SKM-1 treated with dmso at 0.1 percent for 144 hours (cell line): Measurements from ENCODE around the gene POLD3.

Source experiments
- DNase-seq: peaks from one replicate; lab custom pipeline; 2025; ENCODE audit not compliant: unreplicated experiment; lab: John Stamatoyannopoulos, UW

Gene POLD3

GRCh38 chr11:74592441-74593362, at the start of gene POLD3:
TSS of gene POLD3 (plus strand) at chr11:74592582. CDS start at chr11:74592659, 77 bp downstream.
- peak; percentile 84 for DNase-seq

- DNase-seq, result no peak
These were observed 48.4 kb upstream of the POLD3 start for GRCh38 chr11:74543991-74544390.

GRCh38 chr11:74546752-74547151, 45.6 kb upstream of the POLD3 start:
- no peak for DNase-seq

GRCh38 chr11:74550991-74551753, 41.2 kb upstream of the POLD3 start:
- no peak for DNase-seq

- DNase-seq, result no peak
These were observed 40.6 kb upstream of the POLD3 start for GRCh38 chr11:74551754-74552145.

- DNase-seq, result no peak
These were observed 34.9 kb upstream of the POLD3 start for GRCh38 chr11:74557526-74557925.

- DNase-seq, result no peak
These were observed 33.1 kb upstream of the POLD3 start for GRCh38 chr11:74559110-74559933.

GRCh38 chr11:74559934-74560309, 32.5 kb upstream of the POLD3 start:
- no peak for DNase-seq

GRCh38 chr11:74566146-74566960, 26.0 kb upstream of the POLD3 start:
- DNase-seq, result no peak

- DNase-seq, result no peak
These were observed 24.4 kb upstream of the POLD3 start for GRCh38 chr11:74568028-74568427.

GRCh38 chr11:74570266-74571061, 21.9 kb upstream of the POLD3 start:
- peak; percentile 60 for DNase-seq

- DNase-seq, result no peak
These were observed 21.4 kb upstream of the POLD3 start for GRCh38 chr11:74571062-74571399.

GRCh38 chr11:74572349-74572748, 20.0 kb upstream of the POLD3 start:
- no peak for DNase-seq

- no peak for DNase-seq
These were observed 17.8 kb upstream of the POLD3 start for GRCh38 chr11:74574563-74574962.

- no peak for DNase-seq
These were observed 16.4 kb upstream of the POLD3 start for GRCh38 chr11:74575999-74576398.

GRCh38 chr11:74577181-74577580, 15.2 kb upstream of the POLD3 start:
- DNase-seq, result no peak

- no peak for DNase-seq
These were observed 14.6 kb upstream of the POLD3 start for GRCh38 chr11:74577624-74578396.

- no peak for DNase-seq
These were observed 12.7 kb upstream of the POLD3 start for GRCh38 chr11:74579577-74580270.
